Measurements from ENCODE around the gene PSRC1. TPM values are rescaled to one million over a fixed set of nuclear protein-coding genes. Genes with fewer than 3 reads are reported as not detected.

The PSRC1 gene
- total RNA-seq, 1 donor = 5.4 TPM

GRCh38 chr1:109301874-109302273 lies 18.9 kb upstream of the PSRC1 start:
- H3K36me3 ChIP-seq (ENCODE audit: insufficient read depth, low read length) = no peaks in the 10 kb centered on the region
- no peak overlapping the region for H3K27ac ChIP-seq (ENCODE audit: low read depth, low read length)
- no peaks in the 10 kb centered on the region for H3K79me2 ChIP-seq (ENCODE audit: insufficient read depth, low read length)
- no peaks in the 10 kb centered on the region for H4K20me1 ChIP-seq (ENCODE audit: insufficient read depth, low read length)
- H3K4me1 ChIP-seq (ENCODE audit: insufficient read depth, low read length) = peaks cover 27% of the 10 kb centered on the region
- H3K4me2 ChIP-seq (ENCODE audit: insufficient read depth, low read length) = no peak overlapping the region
- TF ChIP-seq, protein P1, sequence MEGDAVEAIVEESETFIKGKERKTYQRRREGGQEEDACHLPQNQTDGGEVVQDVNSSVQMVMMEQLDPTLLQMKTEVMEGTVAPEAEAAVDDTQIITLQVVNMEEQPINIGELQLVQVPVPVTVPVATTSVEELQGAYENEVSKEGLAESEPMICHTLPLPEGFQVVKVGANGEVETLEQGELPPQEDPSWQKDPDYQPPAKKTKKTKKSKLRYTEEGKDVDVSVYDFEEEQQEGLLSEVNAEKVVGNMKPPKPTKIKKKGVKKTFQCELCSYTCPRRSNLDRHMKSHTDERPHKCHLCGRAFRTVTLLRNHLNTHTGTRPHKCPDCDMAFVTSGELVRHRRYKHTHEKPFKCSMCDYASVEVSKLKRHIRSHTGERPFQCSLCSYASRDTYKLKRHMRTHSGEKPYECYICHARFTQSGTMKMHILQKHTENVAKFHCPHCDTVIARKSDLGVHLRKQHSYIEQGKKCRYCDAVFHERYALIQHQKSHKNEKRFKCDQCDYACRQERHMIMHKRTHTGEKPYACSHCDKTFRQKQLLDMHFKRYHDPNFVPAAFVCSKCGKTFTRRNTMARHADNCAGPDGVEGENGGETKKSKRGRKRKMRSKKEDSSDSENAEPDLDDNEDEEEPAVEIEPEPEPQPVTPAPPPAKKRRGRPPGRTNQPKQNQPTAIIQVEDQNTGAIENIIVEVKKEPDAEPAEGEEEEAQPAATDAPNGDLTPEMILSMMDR (IDR thresholded peaks at IDR 0.05; ENCODE audit: extremely low read depth, low read depth, low read length) = no peak
- no peak overlapping the region for H3K4me3 ChIP-seq (ENCODE audit: insufficient read depth, low read length)
- H2AFZ ChIP-seq (ENCODE audit: low read length) = no peak overlapping the region
- no peak for DNase-seq (ENCODE audit: insufficient read length, low spot score, missing footprints)
- H3K27me3 ChIP-seq (ENCODE audit: insufficient read depth, low read length) = no peaks in the 10 kb centered on the region
- no peaks in the 10 kb centered on the region for H3K9me3 ChIP-seq (ENCODE audit: low read depth, low read length)

DNA sequence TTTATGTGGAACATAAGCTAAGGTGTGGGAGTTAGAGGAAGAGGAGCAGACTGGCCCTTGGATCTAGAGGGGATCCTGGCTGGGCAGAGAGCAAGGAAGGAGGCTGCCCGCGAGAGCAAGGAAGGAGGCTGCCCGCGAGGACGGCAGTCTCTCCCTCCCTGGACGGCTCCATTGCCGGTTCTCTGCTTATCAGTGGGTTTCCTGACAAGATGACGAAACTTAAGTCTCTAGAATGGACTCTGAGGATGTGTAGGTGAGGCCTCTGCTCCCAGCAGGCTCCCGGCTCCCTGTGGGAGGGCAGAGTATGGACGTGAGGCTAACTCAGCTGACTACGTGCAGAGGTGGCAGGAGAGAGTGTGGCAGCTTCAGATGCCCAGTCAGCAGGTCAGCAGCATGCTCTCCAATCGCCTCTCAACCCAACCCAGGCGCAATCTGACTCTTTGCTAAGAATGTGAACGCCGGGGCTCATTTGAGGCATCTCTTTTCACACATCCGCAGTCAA lies 17.8 kb upstream of the PSRC1 start:
- Histone ChIP-seq H3K4me2 (ENCODE audit: insufficient read depth, low read length) (no peak overlapping the region), H3K9me3 (ENCODE audit: low read depth, low read length) (no peaks in the 10 kb centered on the region), H2AFZ (ENCODE audit: low read length) (no peak overlapping the region), H3K4me1 (ENCODE audit: insufficient read depth, low read length) (peaks cover 27% of the 10 kb centered on the region), H3K79me2 (ENCODE audit: insufficient read depth, low read length) (no peaks in the 10 kb centered on the region), H4K20me1 (ENCODE audit: insufficient read depth, low read length) (no peaks in the 10 kb centered on the region), H3K4me3 (ENCODE audit: insufficient read depth, low read length) (no peak overlapping the region), H3K36me3 (ENCODE audit: insufficient read depth, low read length) (no peaks in the 10 kb centered on the region), H3K27ac (ENCODE audit: low read depth, low read length) (no peak overlapping the region), H3K27me3 (ENCODE audit: insufficient read depth, low read length) (no peaks in the 10 kb centered on the region)
- TF ChIP-seq, protein P1 (IDR thresholded peaks at IDR 0.05; ENCODE audit: extremely low read depth, low read depth, low read length) = no peak
- no peak for DNase-seq (ENCODE audit: insufficient read length, low spot score, missing footprints)

GRCh38 chr1:109299558-109300343 lies 16.8 kb upstream of the PSRC1 start:
- H3K79me2 ChIP-seq (ENCODE audit: insufficient read depth, low read length) = no peaks in the 10 kb centered on the region
- peaks cover 27% of the 10 kb centered on the region for H3K4me1 ChIP-seq (ENCODE audit: insufficient read depth, low read length)
- H3K27me3 ChIP-seq (ENCODE audit: insufficient read depth, low read length) = no peaks in the 10 kb centered on the region
- TF ChIP-seq, protein P1 (IDR thresholded peaks at IDR 0.05; ENCODE audit: extremely low read depth, low read depth, low read length) = no peak
- no peaks in the 10 kb centered on the region for H4K20me1 ChIP-seq (ENCODE audit: insufficient read depth, low read length)
- H2AFZ ChIP-seq (ENCODE audit: low read length) = peak overlapping the region; percentile 81
- H3K4me2 ChIP-seq (ENCODE audit: insufficient read depth, low read length) = peak overlapping the region; percentile 52
- no peaks in the 10 kb centered on the region for H3K36me3 ChIP-seq (ENCODE audit: insufficient read depth, low read length)
- H3K27ac ChIP-seq (ENCODE audit: low read depth, low read length) = peak overlapping the region; percentile 87
- no peak overlapping the region for H3K4me3 ChIP-seq (ENCODE audit: insufficient read depth, low read length)
- H3K9me3 ChIP-seq (ENCODE audit: low read depth, low read length) = no peaks in the 10 kb centered on the region
- DNase-seq (ENCODE audit: insufficient read length, low spot score, missing footprints) = no peak
